COLO829 (cell line): ENCODE results near the gene IQGAP3.
A peak's percentile ranks its signal among the peaks of the same experiment; 100 is the strongest.
"Not testable (repeated sequence)": the region's sequence is repeated elsewhere in the genome, so short reads cannot be mapped to it uniquely, and the experiment has no call there.

Experiments used
- DNase-seq: peaks from one replicate; pipeline ENCODE4 v3.0.0; 2012; ENCODE audit warnings: low spot score

Gene IQGAP3

GRCh38 chr1:156594190-156594589 lies 21.8 kb upstream of the IQGAP3 start:
- no peak for DNase-seq

- DNase-seq, result no peak
Measured at GRCh38 chr1:156593661-156593989, 21.3 kb upstream of the IQGAP3 start.

- no peak for DNase-seq
Measured at GRCh38 chr1:156592910-156593660, 20.7 kb upstream of the IQGAP3 start.

GRCh38 chr1:156592158-156592909 lies 20.0 kb upstream of the IQGAP3 start:
- no peak for DNase-seq

GRCh38 chr1:156591432-156592157 lies 19.2 kb upstream of the IQGAP3 start, which contains the start of gene NAXE:
Gene NAXE (plus strand): TSS chr1:156591776. CDS start chr1:156591805, 29 bp downstream.
- peak; percentile 72 for DNase-seq

GRCh38 chr1:156591181-156591431 lies 18.7 kb upstream of the IQGAP3 start:
- DNase-seq, result no peak

- no peak for DNase-seq
Measured at GRCh38 chr1:156590326-156591180, 18.2 kb upstream of the IQGAP3 start.

- DNase-seq, result no peak
Measured at GRCh38 chr1:156589546-156589945, 17.2 kb upstream of the IQGAP3 start.

- DNase-seq, result not testable (repeated sequence)
Measured at GRCh38 chr1:156587927-156588326, 15.6 kb upstream of the IQGAP3 start.

- DNase-seq, result no peak
Measured at GRCh38 chr1:156586892-156587477, 14.6 kb upstream of the IQGAP3 start.

- no peak for DNase-seq
Measured at GRCh38 chr1:156586323-156586722, 14.0 kb upstream of the IQGAP3 start.

- no peak for DNase-seq
Measured at GRCh38 chr1:156584813-156585212, 12.4 kb upstream of the IQGAP3 start.

GRCh38 chr1:156583821-156584622 lies 11.7 kb upstream of the IQGAP3 start:
- DNase-seq, result peak; percentile 86

GRCh38 chr1:156582388-156583017 lies 10.1 kb upstream of the IQGAP3 start:
- DNase-seq, result no peak

GRCh38 chr1:156581661-156582387 lies 9.5 kb upstream of the IQGAP3 start:
- no peak for DNase-seq

- no peak for DNase-seq
Measured at GRCh38 chr1:156579472-156579871, 7.1 kb upstream of the IQGAP3 start, which contains the start of gene TTC24. Gene TTC24 (plus strand): TSS chr1:156579723. CDS start chr1:156581365, 1,642 bp downstream.

GRCh38 chr1:156578055-156578454 lies 5.7 kb upstream of the IQGAP3 start:
- no peak for DNase-seq

- no peak for DNase-seq
Measured at GRCh38 chr1:156577550-156577949, 5.2 kb upstream of the IQGAP3 start.

- DNase-seq, result no peak
Measured at GRCh38 chr1:156574039-156574633, 1.8 kb upstream of the IQGAP3 start.
